ENCODE data around the gene PRKAG2. TPM values are rescaled to one million over a fixed set of nuclear protein-coding genes. Genes with fewer than 3 reads are reported as not detected.

Gene PRKAG2
- total RNA-seq, 1 donor from 2014 or later: 4.7 TPM

GRCh38 chr7:151518105-151518946, 358.6 kb downstream of the PRKAG2 start:
- Histone ChIP-seq H3K4me1 (ENCODE audit: control insufficient read depth in 3 of 3, insufficient read depth in 3 of 3, low read length in 3 of 3) (peaks cover 15 to 36% (median 30%) of the 10 kb centered on the region in 3 donors), H3K36me3 (ENCODE audit: control insufficient read depth in 3 of 3, insufficient read depth in 3 of 3, low read length in 3 of 3) (no peaks in the 10 kb centered on the region), H3K27me3 (ENCODE audit: control insufficient read depth in 3 of 3, insufficient read depth in 3 of 3, low read length in 3 of 3) (no peaks in the 10 kb centered on the region), H3K9ac (ENCODE audit: low read depth in 1 of 3, low read length in 3 of 3) (peak overlapping the region; percentile 92 to 94 (median 93)), H3K4me3 (ENCODE audit: low read length in 3 of 3) (peak overlapping the region; percentile 85 to 91 (median 87)), H3K27ac (ENCODE audit: low read depth, low read length) (peak overlapping the region; percentile 97), H3K9me3 (ENCODE audit: control insufficient read depth in 3 of 3, low read length in 3 of 3) (no peaks in the 10 kb centered on the region)

- Histone ChIP-seq H3K9ac (ENCODE audit: low read depth in 1 of 3, low read length in 3 of 3) (peak overlapping the region; percentile 92 to 94 (median 93)), H3K27ac (ENCODE audit: low read depth, low read length) (peak overlapping the region; percentile 97), H3K36me3 (ENCODE audit: control insufficient read depth in 3 of 3, insufficient read depth in 3 of 3, low read length in 3 of 3) (no peaks in the 10 kb centered on the region), H3K27me3 (ENCODE audit: control insufficient read depth in 3 of 3, insufficient read depth in 3 of 3, low read length in 3 of 3) (no peaks in the 10 kb centered on the region), H3K9me3 (ENCODE audit: control insufficient read depth in 3 of 3, low read length in 3 of 3) (no peaks in the 10 kb centered on the region), H3K4me1 (ENCODE audit: control insufficient read depth in 3 of 3, insufficient read depth in 3 of 3, low read length in 3 of 3) (peaks cover 21 to 40% (median 36%) of the 10 kb centered on the region in 3 donors), H3K4me3 (ENCODE audit: low read length in 3 of 3) (peak overlapping the region; percentile 85 to 91 (median 87))
Measured at GRCh38 chr7:151517601-151518104, 359.3 kb downstream of the PRKAG2 start.

GRCh38 chr7:151515276-151515565, 361.7 kb downstream of the PRKAG2 start:
- H3K4me3 ChIP-seq (ENCODE audit: low read length in 3 of 3): no peak overlapping the region
- H3K36me3 ChIP-seq (ENCODE audit: control insufficient read depth in 3 of 3, insufficient read depth in 3 of 3, low read length in 3 of 3): no peaks in the 10 kb centered on the region
- H3K27me3 ChIP-seq (ENCODE audit: control insufficient read depth in 3 of 3, insufficient read depth in 3 of 3, low read length in 3 of 3): no peaks in the 10 kb centered on the region
- H3K27ac ChIP-seq (ENCODE audit: low read depth, low read length): no peak overlapping the region
- H3K9me3 ChIP-seq (ENCODE audit: control insufficient read depth in 3 of 3, low read length in 3 of 3): no peaks in the 10 kb centered on the region
- H3K4me1 ChIP-seq (ENCODE audit: control insufficient read depth in 3 of 3, insufficient read depth in 3 of 3, low read length in 3 of 3): peaks cover 20 to 47% (median 39%) of the 10 kb centered on the region in 3 donors
- H3K9ac ChIP-seq (ENCODE audit: low read depth in 1 of 3, low read length in 3 of 3): no peak overlapping the region

GRCh38 chr7:151514461-151515275, 362.2 kb downstream of the PRKAG2 start:
- Histone ChIP-seq H3K27ac (ENCODE audit: low read depth, low read length) (no peak overlapping the region), H3K9ac (ENCODE audit: low read depth in 1 of 3, low read length in 3 of 3) (no peak overlapping the region), H3K4me1 (ENCODE audit: control insufficient read depth in 3 of 3, insufficient read depth in 3 of 3, low read length in 3 of 3) (peaks cover 19 to 51% (median 42%) of the 10 kb centered on the region in 3 donors), H3K27me3 (ENCODE audit: control insufficient read depth in 3 of 3, insufficient read depth in 3 of 3, low read length in 3 of 3) (no peaks in the 10 kb centered on the region), H3K4me3 (ENCODE audit: low read length in 3 of 3) (no peak overlapping the region), H3K36me3 (ENCODE audit: control insufficient read depth in 3 of 3, insufficient read depth in 3 of 3, low read length in 3 of 3) (no peaks in the 10 kb centered on the region), H3K9me3 (ENCODE audit: control insufficient read depth in 3 of 3, low read length in 3 of 3) (no peaks in the 10 kb centered on the region)

GRCh38 chr7:151513133-151513532, 363.8 kb downstream of the PRKAG2 start:
- H3K9me3 ChIP-seq (ENCODE audit: control insufficient read depth in 3 of 3, low read length in 3 of 3): no peaks in the 10 kb centered on the region
- H3K9ac ChIP-seq (ENCODE audit: low read depth in 1 of 3, low read length in 3 of 3): no peak overlapping the region
- no peak overlapping the region for H3K4me3 ChIP-seq (ENCODE audit: low read length in 3 of 3)
- no peak overlapping the region for H3K27ac ChIP-seq (ENCODE audit: low read depth, low read length)
- H3K27me3 ChIP-seq (ENCODE audit: control insufficient read depth in 3 of 3, insufficient read depth in 3 of 3, low read length in 3 of 3): no peaks in the 10 kb centered on the region
- no peaks in the 10 kb centered on the region for H3K36me3 ChIP-seq (ENCODE audit: control insufficient read depth in 3 of 3, insufficient read depth in 3 of 3, low read length in 3 of 3)
- peaks cover 33 to 63% (median 50%) of the 10 kb centered on the region in 3 donors for H3K4me1 ChIP-seq (ENCODE audit: control insufficient read depth in 3 of 3, insufficient read depth in 3 of 3, low read length in 3 of 3)

GRCh38 chr7:151512353-151512752, 364.6 kb downstream of the PRKAG2 start:
- no peak overlapping the region for H3K27ac ChIP-seq (ENCODE audit: low read depth, low read length)
- no peaks in the 10 kb centered on the region for H3K36me3 ChIP-seq (ENCODE audit: control insufficient read depth in 3 of 3, insufficient read depth in 3 of 3, low read length in 3 of 3)
- H3K4me3 ChIP-seq (ENCODE audit: low read length in 3 of 3): no peak overlapping the region
- H3K27me3 ChIP-seq (ENCODE audit: control insufficient read depth in 3 of 3, insufficient read depth in 3 of 3, low read length in 3 of 3): no peaks in the 10 kb centered on the region
- no peaks in the 10 kb centered on the region for H3K9me3 ChIP-seq (ENCODE audit: control insufficient read depth in 3 of 3, low read length in 3 of 3)
- peaks cover 29 to 57% (median 45%) of the 10 kb centered on the region in 3 donors for H3K4me1 ChIP-seq (ENCODE audit: control insufficient read depth in 3 of 3, insufficient read depth in 3 of 3, low read length in 3 of 3)
- no peak overlapping the region for H3K9ac ChIP-seq (ENCODE audit: low read depth in 1 of 3, low read length in 3 of 3)

GRCh38 chr7:151511946-151512345, 365.0 kb downstream of the PRKAG2 start:
- no peak overlapping the region for H3K9ac ChIP-seq (ENCODE audit: low read depth in 1 of 3, low read length in 3 of 3)
- H3K27me3 ChIP-seq (ENCODE audit: control insufficient read depth in 3 of 3, insufficient read depth in 3 of 3, low read length in 3 of 3): no peaks in the 10 kb centered on the region
- H3K27ac ChIP-seq (ENCODE audit: low read depth, low read length): no peak overlapping the region
- no peaks in the 10 kb centered on the region for H3K9me3 ChIP-seq (ENCODE audit: control insufficient read depth in 3 of 3, low read length in 3 of 3)
- no peaks in the 10 kb centered on the region for H3K36me3 ChIP-seq (ENCODE audit: control insufficient read depth in 3 of 3, insufficient read depth in 3 of 3, low read length in 3 of 3)
- peaks cover 33 to 57% (median 47%) of the 10 kb centered on the region in 3 donors for H3K4me1 ChIP-seq (ENCODE audit: control insufficient read depth in 3 of 3, insufficient read depth in 3 of 3, low read length in 3 of 3)
- no peak overlapping the region for H3K4me3 ChIP-seq (ENCODE audit: low read length in 3 of 3)

- Histone ChIP-seq H3K4me1 (ENCODE audit: control insufficient read depth in 3 of 3, insufficient read depth in 3 of 3, low read length in 3 of 3) (peaks cover 35 to 55% (median 48%) of the 10 kb centered on the region in 3 donors), H3K4me3 (ENCODE audit: low read length in 3 of 3) (no peak overlapping the region), H3K27ac (ENCODE audit: low read depth, low read length) (no peak overlapping the region), H3K9ac (ENCODE audit: low read depth in 1 of 3, low read length in 3 of 3) (no peak overlapping the region), H3K9me3 (ENCODE audit: control insufficient read depth in 3 of 3, low read length in 3 of 3) (no peaks in the 10 kb centered on the region), H3K36me3 (ENCODE audit: control insufficient read depth in 3 of 3, insufficient read depth in 3 of 3, low read length in 3 of 3) (no peaks in the 10 kb centered on the region), H3K27me3 (ENCODE audit: control insufficient read depth in 3 of 3, insufficient read depth in 3 of 3, low read length in 3 of 3) (no peaks in the 10 kb centered on the region)
Measured at GRCh38 chr7:151511270-151511669, 365.6 kb downstream of the PRKAG2 start.

- no peak overlapping the region for H3K27ac ChIP-seq (ENCODE audit: low read depth, low read length)
- no peaks in the 10 kb centered on the region for H3K27me3 ChIP-seq (ENCODE audit: control insufficient read depth in 3 of 3, insufficient read depth in 3 of 3, low read length in 3 of 3)
- no peaks in the 10 kb centered on the region for H3K36me3 ChIP-seq (ENCODE audit: control insufficient read depth in 3 of 3, insufficient read depth in 3 of 3, low read length in 3 of 3)
- H3K4me1 ChIP-seq (ENCODE audit: control insufficient read depth in 3 of 3, insufficient read depth in 3 of 3, low read length in 3 of 3): peaks cover 35 to 54% (median 48%) of the 10 kb centered on the region in 3 donors
- H3K4me3 ChIP-seq (ENCODE audit: low read length in 3 of 3): no peak overlapping the region
- H3K9ac ChIP-seq (ENCODE audit: low read depth in 1 of 3, low read length in 3 of 3): no peak overlapping the region
- no peaks in the 10 kb centered on the region for H3K9me3 ChIP-seq (ENCODE audit: control insufficient read depth in 3 of 3, low read length in 3 of 3)
Measured at GRCh38 chr7:151509670-151510333, 367.1 kb downstream of the PRKAG2 start.
